NCI-H2196 treated with DMSO at 0.1 percent for 48 hours (cell line): ENCODE data around the gene PAK4.

Experiments used
- DNase-seq: peaks from one replicate; lab custom pipeline; 2025; ENCODE audit not compliant: unreplicated experiment; lab: John Stamatoyannopoulos, UW

The PAK4 gene

GRCh38 chr19:39162441-39163043 is 37.0 kb downstream of the PAK4 start:
- no peak for DNase-seq

DNA sequence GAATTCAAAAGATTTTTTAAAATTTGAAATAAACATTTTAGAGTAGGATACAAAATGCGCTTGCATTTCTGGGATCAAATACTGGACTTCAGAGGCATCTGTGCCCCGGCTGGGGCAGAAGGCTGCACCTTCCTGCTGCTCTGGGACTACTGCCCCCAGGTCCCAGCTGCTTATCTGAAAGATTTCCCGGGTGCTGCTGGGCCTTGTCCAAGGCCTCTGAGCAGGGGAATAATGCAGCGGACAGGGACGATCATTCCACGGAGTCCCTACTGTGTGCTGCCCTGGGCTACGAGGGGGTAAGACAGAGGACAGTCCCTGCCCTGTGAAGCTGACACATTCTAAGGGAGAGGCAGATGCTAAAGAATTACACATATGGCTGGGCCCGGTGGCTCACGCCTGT is 38.0 kb downstream of the PAK4 start:
- DNase-seq, result no peak

DNA sequence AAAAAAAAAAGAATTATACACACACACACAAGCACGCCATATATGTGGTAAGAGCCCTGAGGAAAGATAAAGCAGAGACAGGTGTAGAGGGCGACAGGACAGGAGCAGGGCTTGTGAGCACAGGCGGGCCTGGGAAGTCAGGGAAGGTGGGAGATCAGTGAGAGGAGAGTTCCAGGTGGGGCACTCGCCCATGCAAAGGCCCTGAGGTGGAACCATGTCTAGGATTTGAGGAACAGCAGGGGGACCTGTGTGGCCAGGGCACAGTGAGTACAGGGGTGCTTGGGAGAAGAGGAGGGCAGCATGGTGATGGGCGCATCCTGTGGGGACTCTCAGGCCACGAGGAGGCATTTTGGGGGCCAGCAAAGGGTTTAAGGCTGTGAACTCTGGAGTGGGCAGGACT is 38.7 kb downstream of the PAK4 start:
- no peak for DNase-seq

GRCh38 chr19:39165857-39166256 is 40.3 kb downstream of the PAK4 start:
- DNase-seq, result no peak

- DNase-seq, result peak; percentile 63
Observed at GRCh38 chr19:39166571-39167391, 41.2 kb downstream of the PAK4 start.

- peak; percentile 4 for DNase-seq
Observed at GRCh38 chr19:39167461-39168257, 42.1 kb downstream of the PAK4 start.

DNA sequence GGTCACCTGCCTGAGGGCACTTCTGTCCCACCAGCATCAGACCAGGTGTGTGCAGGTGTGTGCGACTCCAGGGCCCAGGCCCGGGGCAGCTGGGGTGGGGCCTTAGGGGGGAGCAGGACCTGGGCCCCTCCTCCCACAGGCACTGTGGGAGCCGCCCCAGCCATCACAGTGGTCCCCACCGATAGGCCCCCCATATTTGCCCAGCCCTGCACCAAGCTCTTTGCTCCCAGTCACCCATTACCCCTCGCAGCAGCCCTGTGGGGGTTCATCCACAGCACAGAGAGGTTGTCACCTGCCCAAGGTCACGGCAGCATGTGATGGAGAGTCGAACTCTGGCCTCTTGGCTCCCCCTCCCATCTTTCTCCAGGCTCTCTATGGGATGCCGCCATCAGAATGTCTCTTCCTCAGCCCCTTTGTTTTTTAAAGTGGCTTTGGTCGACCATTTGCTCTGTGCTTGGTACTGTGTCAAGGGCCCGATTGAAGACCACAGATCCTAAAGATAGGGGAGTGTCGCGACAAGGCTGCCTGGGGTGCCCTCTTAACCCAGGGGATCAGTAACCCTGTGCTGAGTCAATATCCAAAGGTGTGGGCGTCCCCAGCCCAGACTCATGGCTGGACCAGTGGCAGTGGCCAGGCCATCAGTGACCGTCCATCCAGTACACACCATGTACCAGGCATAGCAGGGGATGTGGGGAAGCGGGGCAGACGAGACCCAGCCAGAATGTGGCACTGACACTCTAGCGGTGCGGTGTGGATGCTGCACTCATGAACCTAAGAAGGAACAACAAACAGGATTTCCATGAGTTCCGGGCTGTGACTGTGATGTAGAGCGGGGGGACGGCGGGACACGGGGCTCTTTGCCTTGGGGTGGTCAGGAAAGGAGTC is 42.9 kb downstream of the PAK4 start:
- DNase-seq, result no peak

DNA sequence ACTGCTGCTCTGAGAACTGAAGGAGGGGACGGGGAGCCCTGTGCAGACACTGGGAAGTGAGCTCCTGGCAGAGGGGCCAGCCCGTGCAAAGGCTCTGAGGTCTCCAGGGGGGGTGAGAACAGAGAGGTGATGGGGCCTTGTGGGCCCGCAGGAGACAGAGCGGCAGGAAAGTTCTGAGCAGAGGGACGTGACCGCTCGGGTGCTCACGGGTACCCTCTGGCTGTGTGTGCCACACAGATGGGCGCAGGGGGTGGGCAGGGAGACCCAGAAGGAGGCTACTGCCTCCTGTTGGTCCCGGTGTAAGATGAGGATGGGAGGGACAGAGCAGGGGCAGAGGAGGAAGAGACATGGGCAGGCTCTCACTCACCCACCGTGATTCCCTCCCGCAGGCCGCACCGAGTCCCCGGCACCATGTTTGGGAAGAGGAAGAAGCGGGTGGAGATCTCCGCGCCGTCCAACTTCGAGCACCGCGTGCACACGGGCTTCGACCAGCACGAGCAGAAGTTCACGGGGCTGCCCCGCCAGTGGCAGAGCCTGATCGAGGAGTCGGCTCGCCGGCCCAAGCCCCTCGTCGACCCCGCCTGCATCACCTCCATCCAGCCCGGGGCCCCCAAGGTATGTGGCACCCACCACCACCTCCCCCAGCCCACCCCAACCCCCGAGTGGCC is 43.7 kb downstream of the PAK4 start:
- DNase-seq, result no peak

GRCh38 chr19:39170386-39171231 is 45.0 kb downstream of the PAK4 start:
- no peak for DNase-seq

DNA sequence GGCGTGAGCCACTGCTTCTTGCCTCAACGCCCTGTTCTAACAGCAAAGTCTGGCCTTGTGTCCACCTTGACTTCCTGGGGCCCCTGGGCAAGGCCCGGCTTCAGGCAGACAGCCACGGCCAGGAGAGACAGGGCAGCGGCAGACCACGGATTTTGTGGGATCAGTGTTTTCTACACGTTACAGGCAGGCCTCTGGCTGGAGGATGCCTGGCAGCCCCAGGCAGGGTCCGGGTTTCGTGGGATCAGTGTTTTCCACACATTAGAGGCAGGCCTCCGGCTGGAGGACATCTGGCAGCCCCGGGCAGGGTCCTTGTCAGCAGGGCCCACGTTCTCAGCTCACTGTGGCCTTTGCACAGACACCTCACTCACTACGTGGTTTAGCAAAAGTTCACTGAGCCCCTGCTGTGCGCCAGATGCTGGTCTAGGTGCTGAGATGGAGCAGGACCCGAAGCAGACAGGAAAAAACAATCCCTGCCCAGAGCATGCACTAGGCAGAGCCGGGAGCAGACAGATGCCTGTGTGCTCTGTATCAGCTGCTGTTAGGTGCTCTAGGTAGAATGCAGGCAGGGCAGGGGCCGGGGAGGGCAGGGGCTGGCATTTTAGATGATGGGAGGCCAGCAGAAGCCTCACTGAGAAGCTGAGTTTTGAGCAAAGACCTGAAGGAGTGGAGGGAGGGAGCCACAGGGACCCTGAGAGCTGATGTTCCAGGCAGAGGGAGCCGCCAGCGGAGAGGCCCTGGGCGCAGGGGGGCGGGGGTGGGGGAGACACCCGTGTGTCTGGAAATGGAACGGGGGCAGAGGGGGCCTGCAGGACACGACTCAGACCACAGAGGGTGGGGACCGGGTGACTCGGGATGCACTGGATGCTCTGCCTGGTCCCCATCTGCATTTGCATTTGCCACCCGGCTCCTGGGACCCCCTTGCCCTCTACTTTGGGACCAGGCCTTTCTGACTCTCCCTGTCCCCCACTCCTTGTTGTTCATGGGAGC is 46.2 kb downstream of the PAK4 start:
- DNase-seq, result no peak

GRCh38 chr19:39172700-39173501 is 47.3 kb downstream of the PAK4 start:
- DNase-seq, result no peak

GRCh38 chr19:39173502-39173991 is 48.0 kb downstream of the PAK4 start:
- no peak for DNase-seq

- no peak for DNase-seq
Observed at GRCh38 chr19:39174142-39174541, 48.6 kb downstream of the PAK4 start.

DNA sequence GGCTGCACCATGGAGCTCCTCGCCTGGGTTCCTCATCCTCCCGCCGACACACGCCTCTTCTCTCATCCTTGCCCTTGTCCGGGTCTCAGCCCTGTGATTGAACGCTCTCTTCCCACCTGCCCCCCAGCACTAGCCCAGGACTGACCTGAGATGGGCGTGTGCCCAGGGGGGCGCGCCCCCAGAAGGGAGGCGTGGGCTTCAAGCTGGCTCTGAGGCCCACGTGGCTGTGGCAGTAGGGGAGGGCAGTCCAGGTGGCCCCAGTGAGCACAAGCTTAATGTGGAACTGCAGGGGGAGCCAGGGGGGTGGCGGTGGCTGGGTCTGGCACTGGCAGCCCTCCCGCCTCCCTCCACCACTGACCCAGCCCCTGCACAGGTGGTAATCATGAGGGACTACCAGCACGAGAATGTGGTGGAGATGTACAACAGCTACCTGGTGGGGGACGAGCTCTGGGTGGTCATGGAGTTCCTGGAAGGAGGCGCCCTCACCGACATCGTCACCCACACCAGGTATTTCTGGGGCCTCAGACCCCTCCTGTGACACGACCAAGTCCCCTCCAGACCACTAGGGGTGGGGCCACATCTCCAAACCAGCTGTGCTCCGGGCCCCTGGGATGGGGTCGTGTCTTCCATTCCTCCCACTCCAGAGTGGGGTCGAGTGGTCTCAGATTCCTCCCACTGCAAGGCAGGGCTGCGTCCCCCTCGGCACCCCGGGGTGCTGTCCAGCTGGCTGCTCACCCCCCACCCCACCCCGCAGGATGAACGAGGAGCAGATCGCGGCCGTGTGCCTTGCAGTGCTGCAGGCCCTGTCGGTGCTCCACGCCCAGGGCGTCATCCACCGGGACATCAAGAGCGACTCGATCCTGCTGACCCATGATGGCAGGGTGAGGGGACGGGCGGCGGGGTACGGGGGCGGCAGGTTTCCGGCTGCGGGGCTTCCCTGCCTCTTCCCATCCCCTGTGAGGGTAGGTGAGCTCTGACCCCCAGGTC is 49.3 kb downstream of the PAK4 start:
- no peak for DNase-seq

DNA sequence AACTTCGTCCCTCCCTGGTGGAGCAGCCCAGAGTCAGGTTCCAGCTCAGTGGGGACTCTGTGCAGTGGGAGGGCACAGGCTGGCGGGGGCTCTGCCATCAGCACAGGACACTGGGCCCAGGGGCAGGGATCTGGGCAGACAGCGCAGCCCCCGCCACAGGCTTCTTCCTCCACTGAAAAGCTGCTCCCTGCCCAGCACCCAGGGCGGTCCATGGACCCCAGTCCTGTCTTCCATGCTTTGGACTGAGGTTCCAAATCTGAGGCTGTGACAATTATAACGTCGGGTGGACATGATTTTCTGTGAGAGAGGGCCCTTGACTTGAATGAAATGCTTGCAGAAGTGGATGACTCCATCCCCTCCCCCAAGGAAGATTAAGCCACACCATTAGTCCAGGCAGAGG is 50.0 kb downstream of the PAK4 start:
- DNase-seq, result no peak

DNA sequence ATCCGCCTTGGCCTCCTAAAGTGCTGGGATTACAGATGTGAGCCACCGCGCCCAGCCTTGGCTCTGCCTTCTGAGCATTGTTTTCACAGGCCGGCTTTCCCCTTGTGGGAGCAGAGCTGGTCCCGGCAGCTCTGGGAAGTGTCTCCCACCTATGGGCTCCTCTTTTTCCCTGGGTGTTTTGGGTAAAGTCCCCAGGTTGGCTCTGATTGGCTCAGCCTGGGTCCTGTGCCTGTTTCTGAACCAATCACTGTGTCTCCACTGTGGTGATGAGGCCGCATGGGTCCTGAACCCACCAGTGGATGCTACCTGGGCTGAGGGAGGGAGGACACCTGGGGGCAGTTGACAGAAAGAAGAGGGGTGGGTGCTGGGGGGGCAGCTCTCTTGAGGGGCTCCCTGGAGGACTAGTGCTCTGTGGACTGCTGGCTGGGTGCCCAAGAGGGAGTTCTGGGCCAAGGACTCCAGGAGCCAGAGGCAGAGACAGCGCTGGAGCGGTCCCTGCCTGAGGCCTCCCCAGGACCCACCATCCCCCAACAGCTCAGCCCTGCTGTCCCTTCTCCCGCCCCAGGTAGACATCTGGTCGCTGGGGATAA is 51.6 kb downstream of the PAK4 start:
- no peak for DNase-seq
